HG02759 (cell line): ENCODE data around the gene HGD.
"Not testable (repeated sequence)": the region's sequence is repeated elsewhere in the genome, so short reads cannot be mapped to it uniquely, and the experiment has no call there.

Source experiments
- ATAC-seq: cut with Tn5 transposase; IDR thresholded peaks from one replicate; pipeline ENCODE4 v1.9.1; 2021; ENCODE audit warnings: mild to moderate bottlenecking, moderate library complexity; ENCODE audit not compliant: unreplicated experiment

Gene HGD

DNA sequence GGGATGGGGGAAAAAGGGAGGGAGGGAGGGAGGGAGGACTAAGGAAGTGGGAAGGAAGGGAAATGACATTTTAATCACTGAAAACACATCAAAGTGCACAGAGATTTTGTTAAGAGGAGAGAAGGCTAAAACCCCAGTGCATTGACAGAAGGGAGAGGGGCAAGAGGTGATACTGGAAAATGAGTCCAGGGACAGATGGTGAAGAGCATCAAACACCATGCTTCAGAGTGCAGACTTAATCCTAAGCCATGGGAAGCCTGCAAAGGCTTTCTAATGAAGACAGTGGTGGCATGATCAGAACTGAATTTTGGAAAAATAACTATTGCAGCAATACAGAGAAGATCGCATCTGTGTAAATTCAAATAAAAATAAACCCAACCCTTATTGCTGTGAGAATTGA is 41.8 kb downstream of the HGD start:
- no peak for ATAC-seq

GRCh38 chr3:120638820-120639219 is 43.2 kb downstream of the HGD start:
- not testable (repeated sequence) for ATAC-seq

- ATAC-seq, result no peak
Measured at GRCh38 chr3:120637851-120638559, 44.0 kb downstream of the HGD start.

DNA sequence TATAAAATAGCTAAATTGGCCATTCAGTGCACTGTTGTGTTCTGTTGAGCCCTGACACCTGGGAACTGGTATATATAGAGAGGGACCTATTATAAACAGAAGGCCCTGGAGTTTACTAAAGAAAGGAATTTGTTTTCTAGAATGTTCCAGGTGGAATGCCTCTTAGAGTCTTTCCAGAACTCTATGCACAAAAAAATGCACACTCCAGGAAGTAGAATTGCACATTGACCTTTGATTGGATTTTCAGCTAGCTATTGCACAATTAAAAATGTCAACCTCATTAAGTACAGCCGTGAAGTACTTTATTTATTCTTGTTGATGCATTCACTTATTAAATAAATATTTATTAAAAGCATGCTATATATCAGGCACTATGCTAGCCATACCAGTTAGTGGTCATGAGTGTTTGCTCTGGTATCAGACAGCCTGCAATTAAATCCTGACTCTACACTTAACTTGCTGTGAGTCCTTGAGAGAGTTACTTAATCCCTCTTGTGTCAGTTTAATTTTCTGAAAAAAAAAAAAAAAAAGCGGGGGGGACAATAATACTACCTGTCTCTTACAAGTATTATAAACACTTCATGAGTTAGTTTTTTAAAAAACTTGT is 45.1 kb downstream of the HGD start:
- ATAC-seq, result no peak

DNA sequence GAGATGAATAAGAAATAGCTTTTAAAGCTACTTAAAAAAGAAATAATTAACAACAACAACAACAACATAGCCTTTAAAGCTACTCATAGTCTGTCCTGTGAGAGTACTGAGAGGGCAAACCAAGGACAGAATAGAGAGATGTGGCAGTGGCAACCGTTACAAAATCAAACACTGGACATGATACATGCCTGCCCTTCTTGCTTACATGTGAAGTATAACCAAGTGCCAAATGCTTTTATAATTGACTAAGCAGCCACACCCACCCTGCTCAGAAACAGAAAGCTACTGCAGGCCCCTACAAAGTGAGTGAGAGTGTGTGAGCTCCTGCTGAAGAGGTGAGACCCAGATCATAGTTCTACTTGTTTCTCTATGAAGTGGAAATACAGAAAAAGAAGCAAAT is 47.5 kb downstream of the HGD start:
- no peak for ATAC-seq

- ATAC-seq, result no peak
Measured at GRCh38 chr3:120625159-120625586, 56.9 kb downstream of the HGD start.

DNA sequence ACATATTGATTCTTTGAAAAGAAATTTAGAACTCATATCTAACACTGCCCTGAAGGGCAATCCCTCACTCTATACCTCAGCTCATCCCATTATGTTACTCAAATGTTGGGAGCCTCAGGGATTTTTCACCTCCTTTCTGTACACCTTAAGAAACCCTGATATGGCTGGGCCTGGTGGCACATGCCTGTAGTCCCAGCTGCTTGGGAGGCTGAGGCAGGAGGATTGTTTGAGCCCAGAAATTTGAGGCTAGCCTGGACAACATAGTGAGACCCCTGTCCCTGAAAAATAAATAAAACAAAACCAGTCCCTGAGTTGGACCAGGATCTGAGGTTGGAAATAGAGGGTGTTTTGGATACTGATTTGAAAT is 58.3 kb downstream of the HGD start:
- no peak for ATAC-seq

- ATAC-seq, result no peak
Measured at GRCh38 chr3:120622870-120623726, 58.9 kb downstream of the HGD start.

DNA sequence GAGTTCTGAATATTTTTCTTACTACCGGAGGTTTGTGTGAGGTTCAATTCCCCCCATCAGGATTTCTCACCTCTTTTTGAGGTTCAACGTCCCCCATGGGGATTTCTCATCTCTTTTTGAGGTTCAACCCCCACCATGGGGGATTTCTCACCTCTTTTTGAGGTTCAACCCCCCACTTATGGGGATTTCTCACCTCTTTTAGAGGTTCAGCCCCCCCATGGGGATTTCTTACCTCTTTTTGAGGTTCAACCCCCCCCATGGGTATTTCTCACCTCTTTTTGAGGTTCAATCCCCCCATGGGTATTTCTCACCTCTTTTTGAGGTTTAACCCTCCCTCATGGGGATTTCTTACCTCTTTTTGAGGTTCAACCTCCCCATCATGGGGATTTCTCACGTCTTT is 59.6 kb downstream of the HGD start:
- no peak for ATAC-seq

GRCh38 chr3:120616745-120617144 is 65.3 kb downstream of the HGD start:
- not testable (repeated sequence) for ATAC-seq

DNA sequence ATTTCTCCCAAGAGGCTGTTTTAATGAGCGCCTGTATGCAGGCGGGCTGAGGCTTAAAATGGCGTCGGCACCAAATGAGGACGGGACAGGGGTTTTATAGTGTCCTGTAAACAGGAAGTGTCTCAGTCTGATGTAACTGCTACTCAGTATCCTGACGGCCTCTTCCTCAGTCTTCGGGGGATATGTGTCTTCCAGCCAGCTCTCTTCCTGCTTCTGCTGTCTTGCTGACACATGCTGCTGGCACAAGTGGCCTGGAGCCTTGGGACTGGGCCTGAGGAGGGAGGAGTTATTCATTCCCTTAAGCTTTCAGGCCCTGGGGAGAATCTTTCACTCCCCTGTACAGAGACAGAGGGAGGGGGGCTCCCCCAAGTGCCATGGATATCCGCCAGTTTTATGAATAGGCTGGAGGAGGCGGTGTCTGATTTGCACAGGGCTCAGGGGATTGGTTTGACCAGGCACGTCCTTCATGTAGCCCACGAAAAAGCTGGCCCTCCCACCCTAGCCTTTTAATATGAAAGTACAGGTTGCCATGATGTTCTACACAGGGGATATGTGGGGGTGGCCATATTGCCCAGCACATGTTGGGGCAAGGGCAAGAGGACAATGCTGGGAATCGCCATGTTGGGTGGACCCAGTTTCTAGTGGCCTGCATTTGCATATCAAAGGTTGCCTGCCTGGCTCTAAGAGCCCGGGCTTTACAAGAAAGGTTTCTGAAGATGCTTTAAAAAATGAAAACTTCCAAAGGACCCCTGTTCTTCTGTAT is 66.0 kb downstream of the HGD start:
- ATAC-seq, result no peak

DNA sequence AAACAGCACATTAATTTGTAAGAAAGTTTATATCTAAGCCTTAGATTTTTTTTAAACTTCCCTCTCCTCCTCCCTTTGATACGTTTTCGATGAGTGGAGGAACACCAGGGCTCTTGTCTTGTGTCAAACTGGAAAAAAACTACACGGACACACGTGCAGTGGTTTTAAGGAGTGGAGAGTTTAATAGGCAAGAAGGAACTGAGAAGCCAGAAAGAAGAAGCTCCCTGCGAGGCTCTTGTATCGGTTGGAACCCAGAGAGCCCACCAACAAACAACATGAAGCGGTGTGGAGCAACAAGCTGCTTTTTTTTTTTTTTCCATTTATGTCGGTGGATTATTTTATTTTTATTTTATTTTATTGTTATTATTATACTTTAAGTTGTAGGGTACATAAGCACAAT is 67.3 kb downstream of the HGD start:
- no peak for ATAC-seq

GRCh38 chr3:120608506-120608905 is 73.5 kb downstream of the HGD start:
- ATAC-seq, result no peak

- ATAC-seq, result no peak
Measured at GRCh38 chr3:120604784-120605183, 77.3 kb downstream of the HGD start.

DNA sequence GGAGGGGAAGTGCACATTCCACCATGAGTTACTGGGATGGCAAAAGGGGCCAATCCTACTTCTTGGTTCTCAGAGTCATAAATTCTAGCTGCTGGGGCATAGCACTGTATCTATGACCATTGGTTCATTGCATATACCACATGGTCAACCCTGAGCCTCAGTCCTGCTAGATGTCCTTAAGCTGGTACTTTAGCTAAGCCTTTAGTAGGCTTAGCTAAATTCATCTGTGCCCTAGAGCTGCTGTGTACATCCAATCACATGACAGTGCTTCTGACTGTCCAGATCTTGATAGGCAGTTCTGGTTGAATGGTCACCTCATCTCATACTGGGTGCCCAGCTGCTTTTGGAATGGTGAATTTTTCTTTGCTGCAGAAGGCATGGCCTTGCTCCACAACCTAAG is 77.7 kb downstream of the HGD start:
- no peak for ATAC-seq

GRCh38 chr3:120602682-120603081 is 79.4 kb downstream of the HGD start:
- no peak for ATAC-seq

- no peak for ATAC-seq
Measured at GRCh38 chr3:120601554-120601953, 80.5 kb downstream of the HGD start.

DNA sequence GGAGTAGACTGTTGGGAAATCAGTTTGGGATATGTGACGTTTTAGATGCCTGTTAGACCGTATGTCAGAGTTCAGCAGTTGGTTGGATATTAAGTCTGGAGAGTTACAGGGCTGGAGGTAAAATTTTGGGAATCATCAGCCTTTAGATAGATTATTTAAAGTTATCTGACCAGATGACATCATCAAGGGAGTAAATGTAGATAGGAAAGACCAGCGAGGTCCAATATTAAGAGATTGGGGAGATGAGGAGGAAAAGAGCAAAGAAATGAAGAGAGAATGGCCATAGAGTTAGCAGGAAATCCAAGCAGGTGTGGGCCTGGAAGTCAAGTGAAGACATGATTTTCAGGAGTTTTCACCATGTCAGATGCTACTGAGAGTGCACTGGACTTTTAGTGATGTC is 82.8 kb downstream of the HGD start:
- no peak for ATAC-seq

DNA sequence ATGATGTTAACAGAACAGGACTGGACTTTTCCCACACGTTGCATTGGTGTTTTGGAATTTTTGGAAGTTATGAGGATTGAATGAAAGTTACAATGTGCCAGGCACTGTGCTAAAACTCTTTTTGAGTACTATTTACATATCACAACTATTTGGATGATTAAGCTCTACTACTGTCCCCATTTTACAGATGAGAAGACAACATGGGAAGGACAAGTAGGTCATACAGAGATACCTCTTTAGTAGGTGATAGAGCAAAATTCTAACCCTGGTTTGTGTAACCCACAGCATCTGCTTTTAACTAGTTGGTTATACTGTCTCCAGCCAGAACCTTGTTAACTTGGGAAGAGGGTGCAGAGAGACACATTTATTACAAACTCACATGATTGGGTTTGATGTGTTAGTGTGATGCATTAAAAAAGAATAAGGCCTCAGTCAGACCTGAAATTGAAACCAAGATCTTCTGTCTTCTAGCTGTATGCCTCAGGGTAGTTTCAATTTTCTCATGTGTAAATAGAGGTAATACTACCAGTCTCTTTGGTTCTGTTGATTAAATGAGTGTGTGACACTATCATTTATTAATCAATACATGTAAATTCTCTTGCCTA is 84.5 kb downstream of the HGD start:
- ATAC-seq, result peak; percentile 36

DNA sequence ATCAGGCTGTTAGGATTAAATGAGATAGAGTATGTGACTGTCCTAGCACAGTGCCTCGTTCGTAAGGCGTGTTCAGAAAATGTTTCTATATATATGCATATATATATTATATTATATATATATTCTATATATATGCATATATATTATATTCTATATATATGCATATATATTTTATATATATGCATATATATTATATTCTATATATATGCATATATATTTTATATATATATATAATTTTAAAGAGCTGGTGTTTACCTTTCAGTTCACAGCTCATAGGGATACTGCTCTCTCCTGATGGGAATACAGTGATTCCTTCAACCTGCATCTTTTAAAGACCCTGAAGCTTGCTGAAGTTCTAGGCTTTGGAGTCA is 85.2 kb downstream of the HGD start:
- no peak for ATAC-seq
